ENCODE measurements around the gene SIAH3.
"Not testable (repeated sequence)": the region's sequence is repeated elsewhere in the genome, so short reads cannot be mapped to it uniquely, and the experiment has no call there.

The SIAH3 gene, protein sequence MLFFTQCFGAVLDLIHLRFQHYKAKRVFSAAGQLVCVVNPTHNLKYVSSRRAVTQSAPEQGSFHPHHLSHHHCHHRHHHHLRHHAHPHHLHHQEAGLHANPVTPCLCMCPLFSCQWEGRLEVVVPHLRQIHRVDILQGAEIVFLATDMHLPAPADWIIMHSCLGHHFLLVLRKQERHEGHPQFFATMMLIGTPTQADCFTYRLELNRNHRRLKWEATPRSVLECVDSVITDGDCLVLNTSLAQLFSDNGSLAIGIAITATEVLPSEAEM

DNA sequence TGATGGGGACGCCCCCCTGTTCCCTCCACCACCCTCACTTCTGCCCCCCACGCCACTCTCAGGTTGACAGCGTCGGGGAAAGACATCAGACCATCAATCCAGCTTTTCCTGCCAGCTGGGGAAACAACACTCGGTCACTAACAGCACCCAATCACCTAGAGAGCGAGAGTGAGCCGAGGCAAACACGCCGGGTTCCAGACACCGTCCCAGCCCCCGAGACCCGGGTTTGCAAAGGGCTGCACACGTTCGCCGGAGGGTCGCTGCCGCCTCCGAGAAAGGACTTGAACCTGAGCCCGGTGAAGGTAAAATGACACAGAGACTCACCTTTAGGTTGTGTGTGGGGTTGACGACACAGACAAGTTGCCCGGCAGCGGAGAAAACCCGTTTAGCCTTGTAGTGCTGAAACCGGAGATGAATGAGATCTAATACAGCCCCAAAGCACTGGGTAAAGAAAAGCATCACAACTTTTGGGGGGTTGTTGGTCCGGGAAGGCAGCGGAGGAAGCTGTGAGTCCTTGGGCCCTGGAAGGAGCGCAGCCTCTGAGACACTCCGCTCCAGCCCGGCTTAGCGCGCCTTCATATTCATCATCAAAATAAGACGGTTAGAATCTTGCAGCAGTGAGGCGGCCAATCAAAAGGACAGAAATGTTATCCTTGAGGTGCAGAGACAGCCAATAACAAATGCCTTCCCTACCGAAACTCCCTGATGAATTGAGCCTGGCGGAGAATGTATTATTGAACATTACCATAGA is at the start of gene SIAH3:
Gene SIAH3, minus strand, starts transcription at position 583 of the 751 bp plus-strand sequence. Its CDS starts 124 bp downstream, at position 459.
- DNase-seq (ENCODE audit: low spot score): no peak

DNA sequence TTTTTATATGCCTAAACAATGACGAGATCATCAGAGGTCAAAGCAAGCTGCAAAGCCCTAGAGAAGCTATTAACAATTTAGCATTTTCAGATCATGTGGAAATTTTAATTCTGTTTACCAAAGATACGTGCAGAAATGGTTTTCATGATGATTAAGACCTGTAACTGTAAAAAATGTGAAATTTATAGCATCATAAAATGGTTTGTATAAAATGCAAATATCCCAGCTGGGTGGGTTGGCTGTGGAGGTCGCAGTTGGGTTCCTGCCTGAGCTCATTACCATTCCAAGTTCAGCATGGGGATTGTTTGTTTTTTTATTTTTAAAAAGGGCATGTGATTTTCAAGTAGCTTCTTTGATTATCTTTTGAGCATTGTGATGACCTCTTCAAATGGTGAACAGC is 47.9 kb upstream of the SIAH3 start:
- no peak for DNase-seq (ENCODE audit: low spot score)

GRCh38 chr13:45897562-45897961 is 46.0 kb upstream of the SIAH3 start:
- DNase-seq (ENCODE audit: low spot score): no peak

DNA sequence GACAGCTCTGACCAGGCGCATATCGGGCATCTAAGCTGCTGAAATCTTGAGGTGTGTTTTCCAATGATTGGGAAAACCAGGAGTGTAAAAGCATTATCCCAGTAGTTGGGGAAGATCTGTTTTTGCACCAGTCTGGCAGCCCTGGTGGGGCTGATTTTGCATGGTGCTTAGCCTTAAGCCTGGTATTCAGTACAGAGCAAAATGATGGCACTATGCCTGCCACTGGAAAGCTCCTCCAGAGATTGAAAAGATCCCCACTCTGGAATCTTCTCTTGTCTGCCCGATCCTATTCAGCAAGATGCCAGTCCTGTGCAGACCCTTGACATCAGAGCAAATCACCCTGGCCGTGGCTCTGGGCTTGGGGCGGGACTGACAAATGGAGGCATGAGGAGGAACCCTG is 44.7 kb upstream of the SIAH3 start:
- no peak for DNase-seq (ENCODE audit: low spot score)

- DNase-seq (ENCODE audit: low spot score): no peak
Observed at GRCh38 chr13:45895881-45896280, 44.3 kb upstream of the SIAH3 start.

GRCh38 chr13:45892513-45892912 is 41.0 kb upstream of the SIAH3 start:
- no peak for DNase-seq (ENCODE audit: low spot score)

DNA sequence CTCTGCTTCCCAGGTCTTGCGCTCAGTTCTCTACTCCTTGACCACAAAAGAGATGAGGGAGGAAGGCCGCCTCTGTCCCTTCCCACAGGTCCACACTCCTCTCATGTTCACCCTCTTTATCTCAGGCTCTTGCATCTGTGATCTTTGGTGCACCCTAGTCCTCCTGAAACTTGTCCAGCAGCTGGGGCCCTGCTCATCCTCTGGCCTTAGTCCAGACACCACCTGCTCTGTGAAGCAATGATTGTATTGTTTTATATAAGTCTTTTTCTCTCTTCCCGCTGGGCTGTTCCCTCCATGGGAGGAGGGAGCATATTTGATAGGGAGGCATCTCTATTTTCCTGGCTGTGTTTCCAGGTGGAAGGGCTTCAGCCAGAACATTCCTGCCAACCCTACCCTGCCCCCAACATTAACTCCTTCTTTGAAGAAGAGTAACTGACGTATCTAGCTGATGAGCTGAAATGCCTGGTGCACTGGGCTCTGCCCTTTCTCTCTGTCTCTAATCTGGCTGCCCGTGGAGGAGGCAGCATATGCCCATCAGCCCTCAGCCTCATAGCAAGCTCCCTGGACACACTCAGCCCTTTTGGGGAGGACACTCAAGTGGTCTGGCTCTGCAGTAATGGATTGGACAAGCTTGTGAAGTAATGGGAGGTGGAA is 38.2 kb upstream of the SIAH3 start:
- DNase-seq (ENCODE audit: low spot score): no peak

GRCh38 chr13:45886466-45886865 is 34.9 kb upstream of the SIAH3 start:
- DNase-seq (ENCODE audit: low spot score): no peak

DNA sequence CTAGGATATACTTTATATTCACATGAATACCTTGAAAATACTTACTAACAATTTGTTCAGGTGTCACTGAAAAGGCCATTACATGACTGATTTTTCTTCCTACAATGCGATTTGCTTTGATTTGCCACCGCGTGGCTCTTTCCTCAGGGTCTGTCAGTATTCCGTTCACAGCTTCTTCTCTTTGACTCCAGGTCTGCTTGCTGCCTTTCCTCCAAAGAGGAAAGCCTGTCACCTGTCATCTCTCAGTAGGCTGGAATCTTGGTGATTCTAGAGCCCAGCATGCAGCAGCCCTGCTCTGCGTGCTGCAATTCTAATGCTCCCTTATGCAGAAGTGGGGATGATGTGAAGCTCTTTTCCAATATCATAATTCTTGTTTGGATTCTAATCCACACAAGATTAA is 33.6 kb upstream of the SIAH3 start:
- no peak for DNase-seq (ENCODE audit: low spot score)

- DNase-seq (ENCODE audit: low spot score): no peak
Observed at GRCh38 chr13:45882626-45883025, 31.1 kb upstream of the SIAH3 start.

DNA sequence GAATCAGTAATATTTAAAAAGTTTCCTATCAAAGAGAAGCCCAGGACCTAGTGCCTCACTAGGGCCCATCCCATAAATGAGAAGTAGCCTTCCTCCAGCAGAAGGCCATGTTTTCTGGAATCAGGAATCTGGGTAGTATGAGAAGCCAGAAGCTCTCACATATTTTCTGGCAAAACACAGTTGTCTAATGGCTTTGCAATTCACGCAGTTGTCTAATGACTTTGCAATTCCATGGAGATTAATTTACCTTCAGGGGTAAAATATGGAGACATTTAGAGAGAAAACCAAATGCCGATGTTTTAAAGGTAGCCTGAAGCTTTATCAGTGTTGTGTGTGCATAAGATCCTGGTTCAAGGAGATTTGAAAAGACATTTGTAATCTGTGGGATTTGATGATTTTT is 29.8 kb upstream of the SIAH3 start:
- DNase-seq (ENCODE audit: low spot score): no peak

DNA sequence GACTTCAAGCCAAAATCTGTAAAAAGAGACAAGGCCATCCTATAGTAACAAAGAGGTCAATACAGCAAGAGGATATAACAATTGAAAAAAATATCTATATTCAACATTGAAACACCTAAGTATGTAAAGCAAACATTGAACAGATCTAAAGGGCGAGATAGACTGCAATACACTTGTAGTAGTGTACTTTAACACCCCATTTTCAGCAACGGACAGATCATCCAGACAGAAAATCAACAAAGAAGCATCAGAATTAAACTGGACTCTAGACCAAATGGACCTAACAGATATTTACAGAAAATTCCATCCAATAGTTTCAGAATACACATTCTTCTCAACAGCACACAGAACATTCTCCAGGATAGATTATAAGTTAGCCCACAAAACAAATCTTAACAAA is 28.7 kb upstream of the SIAH3 start:
- no peak for DNase-seq (ENCODE audit: low spot score)

DNA sequence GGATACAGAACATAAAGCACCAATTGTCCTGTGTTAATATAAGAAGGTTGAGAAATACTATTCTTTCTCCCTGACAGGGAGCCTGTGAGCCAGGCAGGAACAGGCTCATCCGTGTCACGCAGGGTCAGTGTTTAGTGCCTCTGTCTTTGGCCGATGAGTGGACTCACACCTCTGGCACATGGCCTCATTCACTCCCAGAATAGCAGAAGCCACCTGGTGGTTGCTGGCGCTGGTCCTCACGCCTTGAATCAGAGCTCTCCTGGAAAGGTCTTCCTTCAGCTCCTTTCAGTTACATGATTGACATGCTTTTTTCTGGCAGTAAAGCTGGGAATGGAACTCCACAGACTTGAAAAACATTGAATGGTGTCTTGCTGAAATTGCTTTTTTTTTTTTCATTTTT is 28.1 kb upstream of the SIAH3 start:
- peak; percentile 59 for DNase-seq (ENCODE audit: low spot score)

GRCh38 chr13:45878966-45879365 is 27.4 kb upstream of the SIAH3 start:
- no peak for DNase-seq (ENCODE audit: low spot score)

- no peak for DNase-seq (ENCODE audit: low spot score)
Observed at GRCh38 chr13:45876781-45877180, 25.2 kb upstream of the SIAH3 start.

DNA sequence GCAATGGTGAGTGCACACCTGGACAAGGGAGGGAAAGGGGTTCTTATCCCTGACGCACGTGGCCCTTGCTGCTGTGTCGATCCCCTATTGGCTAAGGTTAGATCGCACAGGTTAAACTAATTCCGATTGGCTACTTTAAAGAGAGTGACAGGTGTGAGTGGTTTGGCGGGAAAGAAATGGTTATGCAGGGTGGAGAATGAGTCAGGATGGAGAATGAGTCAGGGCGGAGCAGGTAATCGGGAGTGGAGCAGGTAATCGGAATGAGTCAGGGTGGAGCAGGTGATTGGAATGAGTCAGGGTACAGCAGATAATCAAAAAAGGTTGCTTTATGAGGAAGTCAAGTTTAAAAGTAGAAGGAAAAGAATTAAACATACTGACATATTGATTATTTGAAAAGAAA is 24.4 kb upstream of the SIAH3 start:
- DNase-seq (ENCODE audit: low spot score): no peak

DNA sequence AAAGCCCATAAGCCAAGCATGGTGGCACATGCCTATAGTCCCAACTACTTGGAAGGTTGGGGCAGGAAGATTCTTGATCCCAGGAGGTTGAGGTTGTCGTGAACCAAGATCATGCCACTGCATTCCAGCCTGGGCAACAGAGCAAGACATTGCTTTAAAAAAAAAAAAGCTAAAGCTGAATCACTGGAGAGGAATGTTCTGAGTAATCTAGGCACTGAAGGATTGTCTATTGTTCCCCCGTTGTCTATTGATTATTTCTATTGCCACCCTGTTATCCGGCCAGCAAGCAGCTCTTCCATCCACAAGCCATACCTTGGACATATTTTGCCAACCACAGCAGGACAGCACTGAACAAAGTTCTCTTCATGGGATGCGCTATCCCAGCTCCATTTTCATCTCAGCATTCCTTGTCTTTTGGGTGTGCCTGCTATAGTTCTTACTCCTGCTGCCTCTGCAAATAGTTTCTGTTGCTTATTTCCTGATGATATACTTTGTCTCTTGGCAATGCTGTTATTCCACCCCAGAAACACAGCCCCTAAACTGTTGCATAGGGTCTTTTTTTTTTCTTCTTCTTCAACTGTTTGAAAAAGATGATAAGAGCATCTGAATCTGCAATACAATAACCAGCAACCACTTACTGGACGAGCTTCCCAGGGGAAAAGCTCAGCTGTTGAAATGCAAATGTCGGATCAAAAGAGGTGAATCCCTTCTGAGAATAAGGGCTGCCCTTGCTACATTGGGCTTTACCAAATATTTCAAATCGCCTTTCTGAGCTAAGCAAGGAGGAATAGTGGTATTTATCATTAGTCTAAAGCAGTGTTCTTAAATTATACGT is 22.2 kb upstream of the SIAH3 start:
- peak; percentile 69 for DNase-seq (ENCODE audit: low spot score)

- DNase-seq (ENCODE audit: low spot score): no peak
Observed at GRCh38 chr13:45872566-45872965, 21.0 kb upstream of the SIAH3 start.

DNA sequence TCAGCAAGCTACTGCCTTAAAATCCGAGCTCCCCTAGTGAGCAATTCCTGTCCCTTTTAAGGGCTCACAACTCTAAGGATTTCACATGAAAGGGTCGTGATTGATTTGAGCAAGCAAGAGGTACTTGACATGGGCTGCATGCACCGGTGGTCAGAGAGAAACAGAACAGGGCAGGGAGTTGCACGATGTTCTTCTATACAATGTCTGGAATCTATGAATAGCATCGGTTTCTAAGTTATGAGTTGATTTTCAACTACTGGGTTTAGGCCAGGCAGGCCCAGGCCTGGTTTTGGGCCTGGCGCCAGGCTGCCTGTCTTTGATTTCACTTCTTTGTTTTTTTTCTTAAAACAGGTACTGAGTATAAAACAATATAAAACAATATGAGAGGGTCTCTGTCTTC is 19.6 kb upstream of the SIAH3 start:
- not testable (repeated sequence) for DNase-seq (ENCODE audit: low spot score)

DNA sequence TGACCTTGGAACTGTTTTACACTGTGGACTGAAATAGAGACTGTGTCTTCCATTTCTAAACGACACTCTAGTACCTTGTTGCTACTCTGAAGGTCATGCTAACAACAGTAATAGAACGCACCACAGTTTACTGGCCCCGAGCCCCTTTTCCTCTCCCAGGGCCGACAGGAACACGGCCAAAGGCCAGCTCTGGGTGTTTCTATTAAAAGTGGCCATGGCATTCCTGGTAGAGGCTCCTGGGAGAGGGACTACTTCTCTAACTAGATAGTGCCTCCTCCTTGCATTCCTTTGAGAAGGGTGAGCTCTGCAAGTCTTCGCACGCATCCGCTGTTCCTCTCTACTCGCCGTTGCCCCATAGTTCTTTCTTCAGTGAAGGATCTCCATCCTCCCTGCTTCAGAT is 18.7 kb upstream of the SIAH3 start:
- DNase-seq (ENCODE audit: low spot score): no peak

DNA sequence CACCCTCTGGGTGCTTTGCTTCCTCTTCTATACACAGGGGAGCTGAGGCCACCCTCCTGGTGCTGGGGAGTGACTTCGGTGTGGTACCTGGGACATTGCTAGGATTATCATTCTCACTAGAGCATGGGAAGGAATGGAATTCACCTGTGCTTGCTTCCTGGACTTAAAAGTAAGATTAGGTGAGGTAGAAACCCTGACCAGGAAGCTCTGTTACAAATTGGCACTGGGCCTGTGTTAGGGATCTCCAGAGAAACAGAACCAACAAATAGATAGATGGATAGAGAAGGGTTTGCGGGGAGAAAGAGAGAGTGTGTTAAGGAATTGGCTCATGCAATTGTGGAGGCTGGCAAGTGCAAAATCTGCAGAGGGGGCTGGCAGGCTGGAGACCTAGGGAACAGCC is 13.9 kb upstream of the SIAH3 start:
- DNase-seq (ENCODE audit: low spot score): no peak

Measured in COLO829 (cell line).